Neuron (in vitro differentiated cells): ENCODE results near the gene ADM.

ENCODE experiments used
- H2AFZ ChIP-seq: one replicate; pipeline ENCODE4 v1.6.1; 2013; ENCODE audit warnings: low read depth, mild to moderate bottlenecking, inconsistent platforms, low read length, moderate library complexity
- H3K27me3 ChIP-seq: one replicate; pipeline ENCODE4 v1.6.1; 2013; ENCODE audit warnings: low read length; ENCODE audit not compliant: insufficient read depth
- H3K36me3 ChIP-seq: one replicate; pipeline ENCODE4 v1.6.1; 2013; ENCODE audit warnings: low read length; ENCODE audit not compliant: insufficient read depth
- H3K4me1 ChIP-seq: one replicate; pipeline ENCODE4 v1.6.1; 2013; ENCODE audit warnings: low read length; ENCODE audit not compliant: insufficient read depth
- H3K4me3 ChIP-seq: 2 replicates; pipeline ENCODE4 v1.5.1; 2013; ENCODE audit warnings: mild to moderate bottlenecking, low read length, moderate library complexity
- H3K9me3 ChIP-seq: one replicate; pipeline ENCODE4 v1.6.1; 2013; ENCODE audit warnings: low read length

ADM gene

DNA sequence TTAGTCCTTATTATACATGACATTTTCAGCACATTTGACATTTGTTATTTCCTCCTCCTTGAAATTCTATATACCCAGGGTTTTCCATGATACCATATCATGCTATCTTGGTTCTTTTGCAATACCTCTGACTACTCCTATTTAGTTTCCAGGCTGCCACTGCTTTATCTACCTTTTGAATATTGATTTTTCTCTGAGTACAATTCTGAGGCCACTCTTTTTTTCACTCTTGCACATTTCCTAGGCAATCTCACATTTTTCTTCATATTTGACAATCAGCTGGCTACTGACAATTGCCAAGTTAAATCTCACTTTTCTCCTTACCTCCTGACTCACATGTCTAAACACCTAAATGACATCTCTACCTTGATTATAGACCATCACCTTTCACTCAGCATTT, 22.8 kb upstream of the ADM start:
- Histone ChIP-seq H3K4me1 (no peaks in the 10 kb centered on the region), H3K36me3 (no peaks in the 10 kb centered on the region), H3K4me3 (no peak overlapping the region), H2AFZ (no peak overlapping the region), H3K9me3 (no peaks in the 10 kb centered on the region), H3K27me3 (no peaks in the 10 kb centered on the region)

- no peak overlapping the region for H3K4me3 ChIP-seq
- H2AFZ ChIP-seq, result no peak overlapping the region
- no peaks in the 10 kb centered on the region for H3K9me3 ChIP-seq
- H3K27me3 ChIP-seq, result no peaks in the 10 kb centered on the region
- H3K36me3 ChIP-seq, result no peaks in the 10 kb centered on the region
- no peaks in the 10 kb centered on the region for H3K4me1 ChIP-seq
Observed at GRCh38 chr11:10283991-10284390, 20.9 kb upstream of the ADM start.

- Histone ChIP-seq H3K9me3 (no peaks in the 10 kb centered on the region), H3K36me3 (no peaks in the 10 kb centered on the region)
Observed at GRCh38 chr11:10285148-10285802, 19.6 kb upstream of the ADM start.

GRCh38 chr11:10287140-10287539, 17.7 kb upstream of the ADM start:
- H3K4me1 ChIP-seq, result no peaks in the 10 kb centered on the region
- H3K36me3 ChIP-seq, result no peaks in the 10 kb centered on the region
- no peak overlapping the region for H3K4me3 ChIP-seq
- H3K9me3 ChIP-seq, result no peaks in the 10 kb centered on the region
- no peak overlapping the region for H2AFZ ChIP-seq
- H3K27me3 ChIP-seq, result no peaks in the 10 kb centered on the region

More at GRCh38 chr11:10285148-10285802, 19.6 kb upstream of the ADM start:
- no peak overlapping the region for H3K4me3 ChIP-seq
- no peaks in the 10 kb centered on the region for H3K4me1 ChIP-seq
- H3K27me3 ChIP-seq, result no peaks in the 10 kb centered on the region
- H2AFZ ChIP-seq, result no peak overlapping the region

GRCh38 chr11:10287766-10288715, 16.8 kb upstream of the ADM start:
- Histone ChIP-seq H2AFZ (no peak overlapping the region), H3K4me1 (peaks cover 4% of the 10 kb centered on the region), H3K36me3 (no peaks in the 10 kb centered on the region), H3K27me3 (no peaks in the 10 kb centered on the region), H3K9me3 (no peaks in the 10 kb centered on the region), H3K4me3 (no peak overlapping the region)

DNA sequence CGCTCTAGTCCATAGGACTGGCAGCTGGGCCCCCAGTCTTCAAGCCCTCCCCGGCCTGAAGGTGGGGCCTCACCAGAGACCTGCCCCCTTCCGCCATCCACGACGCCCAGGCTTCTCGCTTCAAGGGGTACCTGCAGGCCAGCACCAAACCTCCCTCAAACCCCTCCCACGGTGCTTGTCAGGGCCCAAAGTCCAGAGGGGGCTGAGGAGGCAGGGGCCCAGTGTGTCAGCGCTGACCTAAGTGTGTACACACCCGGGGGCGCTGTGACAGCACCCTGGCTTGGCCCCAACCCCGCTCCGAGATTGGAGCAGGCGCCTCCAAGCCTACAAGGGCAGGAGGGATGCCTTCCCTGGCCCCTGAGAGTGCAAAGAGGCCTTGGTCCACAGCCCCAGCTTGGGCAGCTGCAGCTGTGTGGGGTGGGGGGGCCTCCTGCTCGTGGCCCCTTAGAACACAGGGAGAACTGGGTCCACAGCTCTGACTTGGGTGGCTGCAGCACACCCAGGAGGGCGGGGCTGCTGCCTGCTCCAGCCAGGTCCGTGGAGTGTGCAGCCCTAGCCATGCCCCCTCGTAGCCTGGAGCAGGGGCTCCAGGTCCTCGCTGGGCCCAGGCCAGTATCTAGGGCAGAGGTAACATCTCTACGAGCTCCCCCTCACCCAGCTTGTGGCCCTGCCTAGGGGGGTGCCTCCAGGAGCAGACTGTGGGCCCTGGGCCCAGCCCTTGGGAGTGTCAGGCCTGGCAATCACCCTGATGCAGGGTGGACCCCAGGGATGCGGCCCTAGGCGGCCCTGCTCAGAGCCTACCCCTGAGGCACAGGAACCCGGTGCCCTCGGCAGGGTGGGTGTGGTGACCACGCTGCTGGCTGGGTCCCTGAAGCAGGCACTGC, 15.8 kb upstream of the ADM start:
- Histone ChIP-seq H3K27me3 (no peaks in the 10 kb centered on the region), H3K4me1 (peaks cover 6% of the 10 kb centered on the region), H3K36me3 (no peaks in the 10 kb centered on the region), H2AFZ (no peak overlapping the region), H3K9me3 (no peaks in the 10 kb centered on the region), H3K4me3 (no peak overlapping the region)

GRCh38 chr11:10289765-10290380, 15.0 kb upstream of the ADM start:
- Histone ChIP-seq H2AFZ (no peak overlapping the region), H3K4me3 (no peak overlapping the region), H3K4me1 (peaks cover 6% of the 10 kb centered on the region), H3K27me3 (no peaks in the 10 kb centered on the region), H3K9me3 (no peaks in the 10 kb centered on the region), H3K36me3 (no peaks in the 10 kb centered on the region)

- Histone ChIP-seq H3K4me3 (no peak overlapping the region), H3K9me3 (no peaks in the 10 kb centered on the region), H3K4me1 (peaks cover 6% of the 10 kb centered on the region)
Observed at GRCh38 chr11:10291801-10292638, 12.9 kb upstream of the ADM start.

GRCh38 chr11:10293423-10294289, 11.2 kb upstream of the ADM start, which contains the start of gene SBF2:
SBF2 (minus strand) TSS chr11:10294219; CDS start chr11:10294069, 150 bp downstream.
- Histone ChIP-seq H3K9me3 (no peaks in the 10 kb centered on the region), H2AFZ (peak within 1 kb of the TSS; percentile 97), H3K36me3 (no peaks in the 10 kb centered on the region), H3K27me3 (no peaks in the 10 kb centered on the region), H3K4me1 (peaks cover 6% of the 10 kb centered on the region), H3K4me3 (peak within 1 kb of the TSS; percentile 56)

More at GRCh38 chr11:10291801-10292638, 12.9 kb upstream of the ADM start:
- no peaks in the 10 kb centered on the region for H3K27me3 ChIP-seq
- H2AFZ ChIP-seq, result no peak overlapping the region
- H3K36me3 ChIP-seq, result no peaks in the 10 kb centered on the region

- H3K36me3 ChIP-seq, result no peaks in the 10 kb centered on the region
- H2AFZ ChIP-seq, result peak overlapping the region; percentile 97
- H3K4me1 ChIP-seq, result peaks cover 6% of the 10 kb centered on the region
- H3K9me3 ChIP-seq, result no peaks in the 10 kb centered on the region
- H3K27me3 ChIP-seq, result no peaks in the 10 kb centered on the region
- peak overlapping the region; percentile 56 for H3K4me3 ChIP-seq
Observed at GRCh38 chr11:10294290-10294953, 10.5 kb upstream of the ADM start.
